Mesenchymal stem cell (in vitro differentiated cells and primary cell): ENCODE results near the gene SMARCA1.

Experiments
- DNase-seq: peaks from one replicate; pipeline ENCODE4 v3.0.0-alpha.2; 2013
- H2AFZ ChIP-seq: one replicate; pipeline ENCODE4 v1.6.1; 2013; ENCODE audit warnings: low read depth, mild to moderate bottlenecking, control low read depth, inconsistent platforms, low read length, moderate library complexity
- H2AK5ac ChIP-seq: 2 replicates; pipeline ENCODE4 v1.6.1; 2013; ENCODE audit warnings: low read length, moderate library complexity, mild to moderate bottlenecking, inconsistent platforms; ENCODE audit not compliant: severe bottlenecking
- H2BK120ac ChIP-seq: one replicate; pipeline ENCODE4 v1.6.1; 2013; ENCODE audit warnings: low read depth, mild to moderate bottlenecking, inconsistent platforms, low read length, moderate library complexity
- H2BK12ac ChIP-seq, 2 experiments: one replicate each; pipeline ENCODE4 v1.6.1; 2013; ENCODE audit warnings: inconsistent platforms in 2 of 2, low read length in 2 of 2, mild to moderate bottlenecking in 2 of 2, moderate library complexity in 2 of 2, control low read depth in 1 of 2
- H2BK15ac ChIP-seq: one replicate; pipeline ENCODE4 v1.6.1; 2013; ENCODE audit warnings: mild to moderate bottlenecking, low read depth, inconsistent platforms; ENCODE audit not compliant: poor library complexity, severe bottlenecking
- H2BK5ac ChIP-seq: 2 replicates; pipeline ENCODE4 v1.6.1; 2013; ENCODE audit warnings: low read depth, mild to moderate bottlenecking, low read length, control low read depth, inconsistent platforms; ENCODE audit not compliant: poor library complexity, severe bottlenecking
- H3K14ac ChIP-seq, 2 experiments: one replicate each; pipeline ENCODE4 v1.6.1; 2013; ENCODE audit warnings: inconsistent platforms in 2 of 2, low read length in 2 of 2, control low read depth in 1 of 2, mild to moderate bottlenecking in 1 of 2, moderate library complexity in 1 of 2
- H3K18ac ChIP-seq, 2 experiments: one replicate each; pipeline ENCODE4 v1.6.1; 2013; ENCODE audit warnings: inconsistent platforms in 2 of 2, low read length in 2 of 2, control low read depth in 1 of 2, low read depth in 1 of 2, mild to moderate bottlenecking in 1 of 2
- H3K23ac ChIP-seq, 2 experiments: one replicate each; pipeline ENCODE4 v1.6.1; 2013; ENCODE audit warnings: inconsistent platforms in 2 of 2, low read length in 2 of 2, mild to moderate bottlenecking in 2 of 2, moderate library complexity in 2 of 2, control low read depth in 1 of 2
- H3K27ac ChIP-seq: 2 replicates; pipeline ENCODE4 v1.5.1; 2013; ENCODE audit warnings: mild to moderate bottlenecking, moderate library complexity, low read length, control low read depth, inconsistent platforms; ENCODE audit not compliant: poor library complexity, severe bottlenecking
- H3K27me3 ChIP-seq, 2 experiments: 2 replicates each; pipeline versions ENCODE4 v1.6.1 to v1.7.0; 2013; ENCODE audit warnings: low read length in 2 of 2, mild to moderate bottlenecking in 2 of 2, moderate library complexity in 2 of 2, control low read depth in 1 of 2, inconsistent platforms in 1 of 2; ENCODE audit not compliant: control insufficient read depth in 1 of 2, insufficient read depth in 1 of 2
- H3K36me3 ChIP-seq, 2 experiments: 2 replicates each; pipeline versions ENCODE4 v1.6.1 to v1.7.0; 2013; ENCODE audit warnings: low read length in 2 of 2, control low read depth in 1 of 2, inconsistent platforms in 1 of 2, low read depth in 1 of 2, mild to moderate bottlenecking in 1 of 2; ENCODE audit not compliant: insufficient read depth in 2 of 2, control insufficient read depth in 1 of 2
- H3K4ac ChIP-seq, 2 experiments: one replicate each; pipeline ENCODE4 v1.6.1; 2013; ENCODE audit warnings: inconsistent platforms in 2 of 2, low read length in 2 of 2, mild to moderate bottlenecking in 2 of 2, moderate library complexity in 2 of 2, control low read depth in 1 of 2, low read depth in 1 of 2
- H3K4me1 ChIP-seq: 2 replicates; pipeline ENCODE4 v1.6.1; 2013; ENCODE audit warnings: low read depth, low read length, control low read depth; ENCODE audit not compliant: control insufficient read depth, insufficient read depth
- H3K4me2 ChIP-seq: 2 replicates; pipeline ENCODE4 v1.6.1; 2013; ENCODE audit warnings: low read length, mild to moderate bottlenecking, inconsistent platforms; ENCODE audit not compliant: poor library complexity, severe bottlenecking
- H3K4me3 ChIP-seq, 2 experiments: 2 replicates each; pipeline versions ENCODE4 v1.5.1 to v1.7.0; 2013; ENCODE audit warnings: low read length in 2 of 2, mild to moderate bottlenecking in 2 of 2, control low read depth in 1 of 2, low read depth in 1 of 2; ENCODE audit not compliant: insufficient read depth in 1 of 2
- H3K79me1 ChIP-seq: replicated peaks from 2 replicates; pipeline ENCODE4 v1.6.1; 2013; ENCODE audit warnings: mild to moderate bottlenecking, control low read depth, low read length, inconsistent platforms; ENCODE audit not compliant: poor library complexity, severe bottlenecking
- H3K9ac ChIP-seq: 2 replicates; pipeline ENCODE4 v1.7.0; 2013; ENCODE audit warnings: mild to moderate bottlenecking, low read length, moderate library complexity
- H3K9me3 ChIP-seq: 2 replicates; pipeline ENCODE4 v1.7.0; 2013; ENCODE audit warnings: mild to moderate bottlenecking, low read length; ENCODE audit not compliant: control insufficient read depth
- H4K8ac ChIP-seq: one replicate; pipeline ENCODE4 v1.6.1; 2013; ENCODE audit warnings: inconsistent platforms, mild to moderate bottlenecking, low read length, moderate library complexity
- H4K91ac ChIP-seq: one replicate; pipeline ENCODE4 v1.6.1; 2013; ENCODE audit warnings: mild to moderate bottlenecking, low read length, inconsistent platforms
- WGBS: methylation state at CpG from one replicate; pipeline ENCODE4 v1.1.7; 2013; ENCODE audit warnings: mixed read lengths; 5-methylcytosine and 5-hydroxymethylcytosine counted together

SMARCA1 gene

GRCh38 chrX:129488359-129488758 lies 34.9 kb downstream of the SMARCA1 start:
- Histone ChIP-seq H3K9me3 (no peaks in the 10 kb centered on the region), H2BK120ac (no peak overlapping the region), H3K14ac (no peak overlapping the region), H3K18ac (no peak overlapping the region), H2BK5ac (no peak overlapping the region), H3K23ac (no peak overlapping the region), H2BK15ac (no peak overlapping the region), H3K27ac (no peak overlapping the region), H3K4me1 (no peaks in the 10 kb centered on the region), H2AK5ac (no peak overlapping the region), H3K36me3 (peaks cover 10 to 53% of the 10 kb centered on the region in 2 experiments), H2BK12ac (no peak overlapping the region), H3K4me2 (no peak overlapping the region), H4K91ac (no peak overlapping the region), H3K27me3 (no peaks in the 10 kb centered on the region), H3K79me1 (peaks cover 2% of the 10 kb centered on the region), H2AFZ (no peak overlapping the region), H3K9ac (no peak overlapping the region), H4K8ac (no peak overlapping the region), H3K4me3 (no peak overlapping the region), H3K4ac (no peak overlapping the region)
- DNase-seq = no peak

GRCh38 chrX:129480889-129481288 lies 42.4 kb downstream of the SMARCA1 start:
- no peak overlapping the region for H3K4me2 ChIP-seq
- H2BK15ac ChIP-seq = no peak overlapping the region
- no peak overlapping the region for H2AK5ac ChIP-seq
- no peak overlapping the region for H4K91ac ChIP-seq
- H3K4me3 ChIP-seq = no peak overlapping the region
- peaks cover 8 to 17% of the 10 kb centered on the region in 2 experiments for H3K36me3 ChIP-seq
- H2AFZ ChIP-seq = no peak overlapping the region
- no peak overlapping the region for H3K18ac ChIP-seq
- H2BK5ac ChIP-seq = no peak overlapping the region
- no peak overlapping the region for H3K4ac ChIP-seq
- no peak overlapping the region for H3K14ac ChIP-seq
- no peak overlapping the region for H2BK120ac ChIP-seq
- H3K79me1 ChIP-seq = peaks cover 5% of the 10 kb centered on the region
- no peaks in the 10 kb centered on the region for H3K27me3 ChIP-seq
- H3K23ac ChIP-seq = no peak overlapping the region
- H3K9me3 ChIP-seq = no peaks in the 10 kb centered on the region
- no peak overlapping the region for H2BK12ac ChIP-seq
- H4K8ac ChIP-seq = no peak overlapping the region
- no peak overlapping the region for H3K9ac ChIP-seq
- WGBS = 95% methylated on average over 6 of the region's 6 CpGs
- no peak overlapping the region for H3K27ac ChIP-seq
- no peaks in the 10 kb centered on the region for H3K4me1 ChIP-seq
- DNase-seq = no peak

GRCh38 chrX:129478516-129478915 lies 44.8 kb downstream of the SMARCA1 start:
- H3K4ac ChIP-seq = no peak overlapping the region
- H4K8ac ChIP-seq = no peak overlapping the region
- H3K4me1 ChIP-seq = no peaks in the 10 kb centered on the region

GRCh38 chrX:129472116-129472515 lies 51.2 kb downstream of the SMARCA1 start:
- Histone ChIP-seq H2AK5ac (no peak overlapping the region), H3K18ac (no peak overlapping the region), H3K14ac (no peak overlapping the region), H3K79me1 (peaks cover 2% of the 10 kb centered on the region), H4K8ac (no peak overlapping the region), H2AFZ (no peak overlapping the region), H3K23ac (no peak overlapping the region), H3K9ac (no peak overlapping the region), H2BK12ac (no peak overlapping the region), H3K27ac (no peak overlapping the region), H3K4me3 (no peak overlapping the region), H4K91ac (no peak overlapping the region), H3K4ac (no peak overlapping the region), H3K4me2 (no peak overlapping the region), H2BK5ac (no peak overlapping the region), H3K36me3 (peaks cover 5 to 20% of the 10 kb centered on the region in 2 experiments), H3K9me3 (no peaks in the 10 kb centered on the region), H2BK15ac (no peak overlapping the region), H3K27me3 (no peaks in the 10 kb centered on the region), H2BK120ac (no peak overlapping the region), H3K4me1 (no peaks in the 10 kb centered on the region)
- DNase-seq = no peak
- WGBS = no CpG with 5 or more reads among the region's 1 CpG

More at GRCh38 chrX:129478516-129478915, 44.8 kb downstream of the SMARCA1 start:
- Histone ChIP-seq H3K27ac (no peak overlapping the region), H2BK120ac (no peak overlapping the region), H3K23ac (no peak overlapping the region), H3K9me3 (no peaks in the 10 kb centered on the region), H4K91ac (no peak overlapping the region), H3K4me3 (no peak overlapping the region), H3K27me3 (no peaks in the 10 kb centered on the region), H3K79me1 (peaks cover 3% of the 10 kb centered on the region), H3K18ac (no peak overlapping the region), H3K9ac (no peak overlapping the region), H2BK5ac (no peak overlapping the region), H2BK12ac (no peak overlapping the region), H3K14ac (no peak overlapping the region), H3K36me3 (peaks cover 0 to 17% of the 10 kb centered on the region in 2 experiments), H3K4me2 (no peak overlapping the region), H2BK15ac (no peak overlapping the region), H2AK5ac (no peak overlapping the region), H2AFZ (no peak overlapping the region)
- WGBS = 85% methylated on average over 3 of the region's 4 CpGs
- DNase-seq = peak; percentile 73
